ENCODE results near the gene UAP1L1.

GRCh38 chr9:137110911-137111787 lies 33.8 kb downstream of the UAP1L1 start:
- TF ChIP-seq CTCF (IDR thresholded peaks at IDR 0.05) (no peak), POLR2A (IDR thresholded peaks at IDR 0.05) (no peak)
